HL-60 (cell line): ENCODE results near the gene SEZ6L2.

Experiments used
- GABPA ChIP-seq: IDR thresholded peaks from 2 replicates; pipeline ENCODE4 v1.6.1; 2012; ENCODE audit warnings: low read depth
- TF ChIP-seq, protein P1 (sequence below): IDR thresholded peaks from one replicate; pipeline ENCODE4 v1.5.1; 2011; ENCODE audit warnings: low read length, control low read depth, inconsistent platforms; ENCODE audit not compliant: insufficient read depth

DNA sequence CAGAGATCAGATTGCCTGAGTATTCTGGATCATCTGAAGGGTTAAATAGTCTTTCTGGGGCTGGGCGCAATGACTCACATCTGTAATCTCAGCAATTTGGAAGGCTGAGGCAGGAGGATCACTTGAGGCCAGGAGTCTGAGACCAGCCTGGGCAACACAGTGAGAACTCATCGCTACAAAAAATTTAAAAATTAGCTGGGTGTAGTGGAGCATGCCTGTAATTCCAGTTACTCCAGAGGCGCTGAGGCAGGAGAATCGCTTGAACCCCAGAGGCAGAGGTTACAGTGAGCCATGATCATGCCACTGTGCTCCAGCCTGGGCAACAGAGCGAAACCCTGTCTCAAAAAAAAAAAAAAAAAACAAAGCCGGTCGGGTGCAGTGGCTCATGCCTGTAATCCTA, 63.4 kb downstream of the SEZ6L2 start:
- TF ChIP-seq, protein P1, sequence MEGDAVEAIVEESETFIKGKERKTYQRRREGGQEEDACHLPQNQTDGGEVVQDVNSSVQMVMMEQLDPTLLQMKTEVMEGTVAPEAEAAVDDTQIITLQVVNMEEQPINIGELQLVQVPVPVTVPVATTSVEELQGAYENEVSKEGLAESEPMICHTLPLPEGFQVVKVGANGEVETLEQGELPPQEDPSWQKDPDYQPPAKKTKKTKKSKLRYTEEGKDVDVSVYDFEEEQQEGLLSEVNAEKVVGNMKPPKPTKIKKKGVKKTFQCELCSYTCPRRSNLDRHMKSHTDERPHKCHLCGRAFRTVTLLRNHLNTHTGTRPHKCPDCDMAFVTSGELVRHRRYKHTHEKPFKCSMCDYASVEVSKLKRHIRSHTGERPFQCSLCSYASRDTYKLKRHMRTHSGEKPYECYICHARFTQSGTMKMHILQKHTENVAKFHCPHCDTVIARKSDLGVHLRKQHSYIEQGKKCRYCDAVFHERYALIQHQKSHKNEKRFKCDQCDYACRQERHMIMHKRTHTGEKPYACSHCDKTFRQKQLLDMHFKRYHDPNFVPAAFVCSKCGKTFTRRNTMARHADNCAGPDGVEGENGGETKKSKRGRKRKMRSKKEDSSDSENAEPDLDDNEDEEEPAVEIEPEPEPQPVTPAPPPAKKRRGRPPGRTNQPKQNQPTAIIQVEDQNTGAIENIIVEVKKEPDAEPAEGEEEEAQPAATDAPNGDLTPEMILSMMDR, result no peak
- no peak for TF ChIP-seq GABPA
